Right lobe of liver (tissue), 6 donors: ENCODE measurements around the gene DDX54. TPM values are rescaled to one million over a fixed set of nuclear protein-coding genes. Genes with fewer than 3 reads are reported as not detected.

Experiments
- ATAC-seq, 4 donors: fragments of 200-7000 bp; cut with Tn5 transposase; one replicate each; pipeline ENCODE4 v1.9.1; 2020; ENCODE audit warnings: mild to moderate bottlenecking in 4 of 4, moderate library complexity in 4 of 4
- DNase-seq, 3 donors: peaks; one replicate each; pipeline ENCODE4 v3.0.0-alpha.2; 2020
- H3K27ac ChIP-seq, 3 donors: fragments of 200-600 bp; one replicate each; pipeline ENCODE4 v1.8.0; 2022
- H3K27me3 ChIP-seq, 2 donors: fragments of 200-600 bp; one replicate each; pipeline ENCODE4 v1.8.0; 2022
- H3K36me3 ChIP-seq, 4 donors: fragments of 200-600 bp; sonication (generic) in 1 of 4; one replicate each; pipeline versions ENCODE4 v1.5.1 to v1.8.0; 2017 to 2022; ENCODE audit warnings: control low read depth in 1 of 4
- H3K4me1 ChIP-seq, 4 donors: fragments of 200-600 bp; sonication (generic) in 1 of 4; one replicate each; pipeline versions ENCODE4 v1.5.1 to v1.8.0; 2017 to 2022; ENCODE audit warnings: control low read depth in 1 of 4
- H3K4me3 ChIP-seq, 3 donors: fragments of 200-600 bp; one replicate each; pipeline ENCODE4 v1.8.0; 2022
- H3K9me3 ChIP-seq, 4 donors: fragments of 200-600 bp; sonication (generic) in 1 of 4; one replicate each; pipeline versions ENCODE4 v1.5.1 to v1.8.0; 2017 to 2022; ENCODE audit warnings: control low read depth in 1 of 4
- POLR2A ChIP-seq: fragments of 450-650 bp; IDR thresholded peaks from one replicate; pipeline ENCODE4 v1.6.1; 2017; ENCODE audit warnings: antibody characterized with exemption, mild to moderate bottlenecking
- WGBS: methylation state at CpG from one replicate; pipeline ENCODE4 v1.1.6; 2018; ENCODE audit warnings: low coverage, low lambda C conversion rate; ENCODE audit not compliant: insufficient coverage; ENCODE audit errors: missing lambda C conversion rate; 5-methylcytosine and 5-hydroxymethylcytosine counted together
- intact Hi-C, 2 donors: fragments of 100-400 bp; cut with DNase I; formaldehyde crosslinking; loops; one replicate each; pipeline versions ENCODE4 v1.11.2 to v1.14.1; 2022
- total RNA-seq, 6 experiments: library from RNA; depleted of rRNA in 2 of 6; stranded (reverse); fragments of >200 nt in 2 of 6; fragmentation: NEBNext Ultra II Directional in 3 of 6; extraction: Animal tissue kit (Norgen Biotek cat#: 25700) in 3 of 6; gene quantifications; one replicate each; pipeline versions ENCODE4 v1.1.0 to v1.2.4, GENCODE V29; 2016 to 2023
- TF ChIP-seq, protein P1 (sequence below), 4 donors: fragments of 200-600 bp in 3 of 4; fragments of 450-650 bp in 1 of 4; IDR thresholded peaks; one replicate each; pipeline versions ENCODE4 v1.5.1 to v1.8.0; 2016 to 2022; ENCODE audit warnings: antibody characterized with exemption in 4 of 4, mild to moderate bottlenecking in 2 of 4
- donor health status: DM: no; HTN: yes; CAD: no.
- donor health status: DM: no; HTN: no; CAD: no.
- donor health status: DM: no; HTN: no; CAD: no.
- donor health status: DM: no; HTN: yes; CAD: no.
- donor health status: DM: no; HTN: yes; CAD: no.

The DDX54 gene
- total RNA-seq, 6 experiments from 2014 or later: 22.8 to 43.8 (median 31.1) TPM

DNA sequence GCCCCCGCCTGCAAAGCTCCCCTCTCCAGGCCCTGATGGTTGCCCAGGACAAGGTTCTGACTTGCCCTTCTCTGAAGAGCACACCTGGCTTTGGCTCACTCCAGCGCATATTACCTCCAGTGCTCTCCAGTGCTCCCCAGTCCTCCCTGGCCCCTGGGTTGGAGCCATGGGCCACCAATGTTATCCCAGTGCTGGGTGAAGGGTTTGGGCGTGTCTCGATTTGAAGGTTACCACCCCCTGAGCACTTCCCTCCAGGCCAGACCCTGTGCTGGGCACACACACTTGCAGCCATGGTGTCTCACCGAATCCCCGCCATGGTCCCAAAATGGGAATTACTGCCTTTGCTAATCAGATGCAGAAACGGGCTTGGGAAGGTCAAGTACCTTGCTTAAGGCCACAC is 11.3 kb upstream of the DDX54 start:
- Histone ChIP-seq H3K4me1 (peaks cover 0 to 11% (median 0%) of the 10 kb centered on the region in 4 donors), H3K4me3 (no peak overlapping the region), H3K9me3 (no peaks in the 10 kb centered on the region), H3K27ac (no peak overlapping the region), H3K27me3 (no peaks in the 10 kb centered on the region), H3K36me3 (peaks cover 0 to 8% (median 2%) of the 10 kb centered on the region in 4 donors)
- no peak for DNase-seq
- TF ChIP-seq, protein P1, sequence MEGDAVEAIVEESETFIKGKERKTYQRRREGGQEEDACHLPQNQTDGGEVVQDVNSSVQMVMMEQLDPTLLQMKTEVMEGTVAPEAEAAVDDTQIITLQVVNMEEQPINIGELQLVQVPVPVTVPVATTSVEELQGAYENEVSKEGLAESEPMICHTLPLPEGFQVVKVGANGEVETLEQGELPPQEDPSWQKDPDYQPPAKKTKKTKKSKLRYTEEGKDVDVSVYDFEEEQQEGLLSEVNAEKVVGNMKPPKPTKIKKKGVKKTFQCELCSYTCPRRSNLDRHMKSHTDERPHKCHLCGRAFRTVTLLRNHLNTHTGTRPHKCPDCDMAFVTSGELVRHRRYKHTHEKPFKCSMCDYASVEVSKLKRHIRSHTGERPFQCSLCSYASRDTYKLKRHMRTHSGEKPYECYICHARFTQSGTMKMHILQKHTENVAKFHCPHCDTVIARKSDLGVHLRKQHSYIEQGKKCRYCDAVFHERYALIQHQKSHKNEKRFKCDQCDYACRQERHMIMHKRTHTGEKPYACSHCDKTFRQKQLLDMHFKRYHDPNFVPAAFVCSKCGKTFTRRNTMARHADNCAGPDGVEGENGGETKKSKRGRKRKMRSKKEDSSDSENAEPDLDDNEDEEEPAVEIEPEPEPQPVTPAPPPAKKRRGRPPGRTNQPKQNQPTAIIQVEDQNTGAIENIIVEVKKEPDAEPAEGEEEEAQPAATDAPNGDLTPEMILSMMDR (IDR thresholded peaks at IDR 0.05): no peak
- no peak for TF ChIP-seq POLR2A
- WGBS: 43% methylated on average over 4 of the region's 7 CpGs
- intact Hi-C loops: loop anchor here (10.0 kb wide), 2 partner anchors 98 to 238 kb away; no protein-coding TSS in a partner anchor
- peak in 1 of 4 donors; percentile 3 for ATAC-seq

DNA sequence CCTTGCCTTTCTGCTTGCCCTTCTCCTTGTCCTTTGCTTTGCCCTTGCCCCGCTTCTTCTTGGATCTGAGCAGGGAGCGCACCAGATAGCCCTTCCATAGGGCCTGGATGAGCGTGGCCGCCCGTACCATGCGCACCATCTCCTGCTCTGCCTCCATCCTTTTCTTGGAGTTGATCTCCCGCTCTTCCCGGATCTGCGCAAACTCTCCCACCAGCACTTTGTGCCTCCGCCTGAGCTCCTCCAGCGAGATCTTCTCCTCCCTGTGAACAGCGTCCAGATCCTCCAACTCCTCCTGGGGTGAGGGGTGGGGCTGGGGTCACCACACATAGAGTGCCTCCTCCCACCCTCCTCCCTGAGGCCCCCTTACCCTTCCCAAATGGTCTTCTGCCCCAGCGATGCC is 10.3 kb upstream of the DDX54 start:
- no peak overlapping the region for H3K27ac ChIP-seq
- TF ChIP-seq, protein P1 (IDR thresholded peaks at IDR 0.05): no peak
- TF ChIP-seq POLR2A: no peak
- no peak for DNase-seq
- peaks cover 0 to 11% (median 0%) of the 10 kb centered on the region in 4 donors for H3K4me1 ChIP-seq
- no peaks in the 10 kb centered on the region for H3K9me3 ChIP-seq
- intact Hi-C loops: loop anchor here (10.0 kb wide), 2 partner anchors 99 to 239 kb away; no protein-coding TSS in a partner anchor
- no peak overlapping the region for H3K4me3 ChIP-seq
- 92% methylated on average over 11 of the region's 13 CpGs for WGBS
- H3K36me3 ChIP-seq: peaks cover 0 to 16% (median 4%) of the 10 kb centered on the region in 4 donors
- no peak for ATAC-seq
- H3K27me3 ChIP-seq: no peaks in the 10 kb centered on the region

DNA sequence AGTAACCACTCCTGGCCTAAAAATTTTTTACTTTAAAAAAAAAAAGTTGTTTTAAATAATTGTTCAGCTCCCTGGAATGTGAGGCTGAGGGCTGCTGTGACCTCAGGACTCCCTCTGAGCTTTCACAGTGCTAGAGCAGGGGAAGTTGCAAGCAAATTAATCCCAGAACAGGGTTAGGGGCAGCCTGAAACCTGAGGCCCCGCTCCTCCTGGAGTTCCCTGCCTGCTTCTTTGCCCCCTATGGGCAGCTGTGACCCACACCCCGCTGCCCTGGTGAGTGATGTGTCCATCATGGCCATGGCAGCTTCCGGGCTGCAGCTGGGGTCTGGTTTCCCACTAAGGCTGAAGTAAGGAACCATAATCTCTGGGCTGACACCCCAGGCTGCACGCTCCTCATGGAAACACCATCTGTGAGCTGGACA is 9.7 kb upstream of the DDX54 start:
- TF ChIP-seq, protein P1 (IDR thresholded peaks at IDR 0.05): no peak
- TF ChIP-seq POLR2A: no peak
- Histone ChIP-seq H3K9me3 (no peaks in the 10 kb centered on the region), H3K36me3 (peaks cover 0 to 21% (median 4%) of the 10 kb centered on the region in 4 donors), H3K27ac (no peak overlapping the region), H3K27me3 (no peaks in the 10 kb centered on the region), H3K4me3 (no peak overlapping the region), H3K4me1 (peaks cover 0 to 11% (median 0%) of the 10 kb centered on the region in 4 donors)
- intact Hi-C loops: loop anchor here (10.0 kb wide), 2 partner anchors 100 to 240 kb away; no protein-coding TSS in a partner anchor
- ATAC-seq (no peak), DNase-seq (no peak)
- 100% methylated on average over 1 of the region's 4 CpGs for WGBS

DNA sequence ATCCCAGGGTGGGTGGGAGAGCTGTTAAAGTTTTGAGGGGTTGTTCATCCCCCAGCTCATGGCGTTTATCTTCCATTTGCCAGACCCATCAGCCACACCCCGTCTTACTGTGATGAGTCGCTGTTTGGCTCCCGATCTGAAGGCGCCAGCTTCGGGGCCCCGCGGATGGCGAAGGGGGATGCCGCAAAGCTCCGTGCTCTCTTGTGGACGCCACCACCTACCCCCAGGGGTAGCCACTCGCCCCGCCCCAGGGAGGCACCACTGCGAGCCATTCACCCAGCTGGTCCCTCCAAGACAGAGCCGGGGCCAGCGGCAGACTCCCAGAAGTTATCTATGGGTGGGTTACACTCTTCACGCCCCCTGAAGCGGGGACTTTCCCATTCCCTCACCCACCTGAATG is 5.9 kb upstream of the DDX54 start:
- TF ChIP-seq, protein P1 (IDR thresholded peaks at IDR 0.05): no peak
- no peak for TF ChIP-seq POLR2A
- Histone ChIP-seq H3K4me1 (peaks cover 0 to 24% (median 10%) of the 10 kb centered on the region in 4 donors), H3K9me3 (no peaks in the 10 kb centered on the region), H3K36me3 (peaks cover 0 to 24% (median 4%) of the 10 kb centered on the region in 4 donors), H3K27ac (no peak overlapping the region), H3K4me3 (no peak overlapping the region), H3K27me3 (no peaks in the 10 kb centered on the region)
- DNase-seq (no peak), ATAC-seq (no peak)
- intact Hi-C loops: loop anchor here (10.0 kb wide), 2 partner anchors 104 to 244 kb away; no protein-coding TSS in a partner anchor
- whole genome bisulfite sequencing: 96% methylated on average over 9 of the region's 19 CpGs
